Measurements from ENCODE around the gene HES4.
"Not testable (repeated sequence)": the region's sequence is repeated elsewhere in the genome, so short reads cannot be mapped to it uniquely, and the experiment has no call there.

HES4 gene

GRCh38 chr1:996851-997712, 2.8 kb downstream of the HES4 start:
- DNase-seq, result no peak

- no peak for DNase-seq
Measured at GRCh38 chr1:995665-996633, 3.9 kb downstream of the HES4 start.

GRCh38 chr1:994546-994945, 5.4 kb downstream of the HES4 start:
- DNase-seq, result not testable (repeated sequence)

GRCh38 chr1:993379-993995, 6.4 kb downstream of the HES4 start:
- DNase-seq, result no peak

GRCh38 chr1:992362-992761, 7.5 kb downstream of the HES4 start:
- DNase-seq, result no peak

GRCh38 chr1:991895-992294, 8.0 kb downstream of the HES4 start:
- no peak for DNase-seq

- not testable (repeated sequence) for DNase-seq
Measured at GRCh38 chr1:991275-991674, 8.6 kb downstream of the HES4 start.

- DNase-seq, result not testable (repeated sequence)
Measured at GRCh38 chr1:988061-988460, 11.8 kb downstream of the HES4 start.

GRCh38 chr1:985126-985525, 14.8 kb downstream of the HES4 start:
- no peak for DNase-seq

- DNase-seq, result no peak
Measured at GRCh38 chr1:984476-984814, 15.5 kb downstream of the HES4 start.

GRCh38 chr1:983798-984475, 16.0 kb downstream of the HES4 start:
- DNase-seq, result no peak

GRCh38 chr1:982765-983436, 17.0 kb downstream of the HES4 start:
- no peak for DNase-seq

GRCh38 chr1:981955-982558, 17.8 kb downstream of the HES4 start, which contains the start of gene PERM1:
Gene PERM1, minus strand, starts transcription at chr1:982093. Its CDS starts 1,064 bp downstream, at chr1:981029.
- no peak for DNase-seq

GRCh38 chr1:981491-981954, 18.4 kb downstream of the HES4 start:
- no peak for DNase-seq

- DNase-seq, result no peak
Measured at GRCh38 chr1:980602-981395, 19.1 kb downstream of the HES4 start.

GRCh38 chr1:980137-980571, 19.7 kb downstream of the HES4 start:
- DNase-seq, result no peak

GRCh38 chr1:979744-980072, 20.2 kb downstream of the HES4 start:
- no peak for DNase-seq

GRCh38 chr1:978835-979743, 20.8 kb downstream of the HES4 start:
- DNase-seq, result no peak

GRCh38 chr1:978069-978834, 21.6 kb downstream of the HES4 start:
- DNase-seq, result no peak

Data from NCI-H2107 (cell line).